Measurements from ENCODE around the gene ABCC9. TPM values are rescaled to one million over a fixed set of nuclear protein-coding genes. Genes with fewer than 3 reads are reported as not detected.

The ABCC9 gene
- under 0.01 and 0.19 TPM in 2 replicates for total RNA-seq

GRCh38 chr12:21940549-21941505 is at the start of gene ABCC9:
TSS of gene ABCC9 (minus strand) at chr12:21941426. CDS start at chr12:21936674, 4,752 bp downstream.

GRCh38 chr12:21774358-21775132 is 166.7 kb downstream of the ABCC9 start, which contains the start of gene KCNJ8:
TSS of gene KCNJ8 (minus strand) at chr12:21774706. CDS start at chr12:21773616, 1,090 bp downstream.

Other genes with a start within 250 kb of the ABCC9 start
- gene KCNJ8, start 166.7 kb downstream of the ABCC9 start, total RNA-seq: 0.56 TPM in 1 of 2 replicates, not detected in the other
- gene CMAS, start 104.8 kb upstream of the ABCC9 start, total RNA-seq: 23.6 and 28.9 TPM in 2 replicates